Vagina (tissue), 2 donors: ENCODE results near the gene AGBL1. TPM values are rescaled to one million over a fixed set of nuclear protein-coding genes. Genes with fewer than 3 reads are reported as not detected.

ENCODE experiments used
- DNase-seq, 2 donors: peaks; one replicate each; pipeline ENCODE4 v3.0.0-alpha.2; 2017; ENCODE audit errors: extremely low spot score in 2 of 2
- H3K27ac ChIP-seq: fragments of 200-600 bp; sonication (generic); one replicate; pipeline ENCODE4 v1.5.1; 2019
- H3K27me3 ChIP-seq: fragments of 200-600 bp; sonication (generic); one replicate; pipeline ENCODE4 v1.5.1; 2019
- H3K36me3 ChIP-seq, 2 donors: fragments of 200-600 bp; sonication (generic); one replicate each; pipeline ENCODE4 v1.5.1; 2017 to 2019
- H3K4me1 ChIP-seq: fragments of 200-600 bp; sonication (generic); one replicate; pipeline ENCODE4 v1.5.1; 2019
- H3K4me3 ChIP-seq, 2 donors: fragments of 200-600 bp; sonication (generic); 1 replicate in 1 of 2; 2 replicates in 1 of 2; pipeline ENCODE4 v1.5.1; 2016 to 2019
- H3K9me3 ChIP-seq: fragments of 200-600 bp; sonication (generic); one replicate; pipeline ENCODE4 v1.5.1; 2019
- CTCF ChIP-seq, 3 experiments: fragments of 450-650 bp in 2 of 3; fragments of 200-600 bp in 1 of 3; sonication (generic) in 1 of 3; IDR thresholded peaks; one replicate each; pipeline ENCODE4 v1.5.1; 2017 to 2019; ENCODE audit warnings: antibody characterized with exemption in 3 of 3, mild to moderate bottlenecking in 2 of 3, moderate library complexity in 2 of 3
- POLR2A ChIP-seq, 2 donors: fragments of 450-650 bp; IDR thresholded peaks; one replicate each; pipeline ENCODE4 v1.6.1; 2017; ENCODE audit warnings: antibody characterized with exemption in 2 of 2, mild to moderate bottlenecking in 2 of 2, moderate library complexity in 2 of 2
- POLR2AphosphoS5 ChIP-seq, 2 donors: sonication (generic); formaldehyde crosslinking; IDR thresholded peaks; one replicate each; pipeline ENCODE4 v1.9.0; 2017; ENCODE audit warnings: antibody characterized with exemption in 2 of 2, mild to moderate bottlenecking in 2 of 2, low read depth in 1 of 2; ENCODE audit not compliant: insufficient read depth in 1 of 2
- intact Hi-C: fragments of 100-400 bp; cut with DNase I; formaldehyde crosslinking; loops from one replicate; pipeline ENCODE4 v1.15.1; 2023
- total RNA-seq: library from RNA; depleted of rRNA; stranded (reverse); fragments of >200 nt; gene quantifications from one replicate; pipeline ENCODE4 v1.2.3, GENCODE V29; 2016

Gene AGBL1
- total RNA-seq, 1 donor from 2014 or later, result not detected

- Histone ChIP-seq H3K27me3 (no peaks in the 10 kb centered on the region), H3K36me3 (no peaks in the 10 kb centered on the region), H3K4me3 (no peak overlapping the region), H3K4me1 (no peaks in the 10 kb centered on the region), H3K9me3 (no peaks in the 10 kb centered on the region), H3K27ac (no peak overlapping the region)
- no peak for DNase-seq
- no peak for TF ChIP-seq CTCF (IDR thresholded peaks at IDR 0.05)
- intact Hi-C loops, result no loop called here
These were observed 114.2 kb downstream of the AGBL1 start for GRCh38 chr15:86193716-86194380.

DNA sequence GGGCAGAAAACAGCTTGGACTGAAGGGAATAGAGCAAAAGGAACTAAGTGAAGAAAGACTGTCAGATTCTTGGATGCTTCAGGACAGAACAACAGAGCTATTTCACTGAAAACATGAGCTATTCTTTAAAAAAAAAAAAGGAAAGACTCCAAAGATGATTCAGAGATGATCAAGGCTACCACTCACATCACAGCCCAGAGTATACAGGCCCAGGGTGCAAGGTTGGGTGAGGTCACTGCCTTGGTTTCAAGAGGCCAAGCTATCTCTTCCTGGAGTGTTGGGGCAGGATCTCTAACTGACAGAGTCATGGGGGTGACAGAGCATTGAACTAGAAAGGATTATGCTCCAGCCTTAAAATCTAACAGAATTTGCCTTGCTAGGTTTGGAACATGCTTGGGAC is 118.1 kb downstream of the AGBL1 start:
- TF ChIP-seq POLR2A (IDR thresholded peaks at IDR 0.05), result no peak
- no peak for TF ChIP-seq POLR2AphosphoS5 (IDR thresholded peaks at IDR 0.05; ENCODE audit: insufficient read depth in 1 of 2, low read depth in 1 of 2)
- TF ChIP-seq CTCF (IDR thresholded peaks at IDR 0.05), result no peak

GRCh38 chr15:86199467-86200145 is 119.9 kb downstream of the AGBL1 start:
- no peaks in the 10 kb centered on the region for H3K36me3 ChIP-seq
- TF ChIP-seq POLR2AphosphoS5 (IDR thresholded peaks at IDR 0.05; ENCODE audit: insufficient read depth in 1 of 2, low read depth in 1 of 2) (no peak), CTCF (IDR thresholded peaks at IDR 0.05) (no peak), POLR2A (IDR thresholded peaks at IDR 0.05) (no peak)
- DNase-seq, result no peak
- intact Hi-C loops, result no loop called here
- no peak overlapping the region for H3K4me3 ChIP-seq
- no peaks in the 10 kb centered on the region for H3K27me3 ChIP-seq
- H3K9me3 ChIP-seq, result no peaks in the 10 kb centered on the region
- no peak overlapping the region for H3K27ac ChIP-seq
- H3K4me1 ChIP-seq, result no peaks in the 10 kb centered on the region

More for the DNA sequence above, 118.1 kb downstream of the AGBL1 start:
- Histone ChIP-seq H3K4me1 (no peaks in the 10 kb centered on the region), H3K4me3 (no peak overlapping the region), H3K36me3 (no peaks in the 10 kb centered on the region), H3K27me3 (no peaks in the 10 kb centered on the region), H3K27ac (no peak overlapping the region), H3K9me3 (no peaks in the 10 kb centered on the region)
- intact Hi-C loops, result no loop called here
- DNase-seq, result no peak

- TF ChIP-seq CTCF (IDR thresholded peaks at IDR 0.05) (no peak), POLR2AphosphoS5 (IDR thresholded peaks at IDR 0.05; ENCODE audit: insufficient read depth in 1 of 2, low read depth in 1 of 2) (no peak)
- no peaks in the 10 kb centered on the region for H3K36me3 ChIP-seq
- H3K4me3 ChIP-seq, result no peak overlapping the region
- intact Hi-C loops, result no loop called here
- H3K9me3 ChIP-seq, result no peaks in the 10 kb centered on the region
- no peak for DNase-seq
- no peaks in the 10 kb centered on the region for H3K27me3 ChIP-seq
- H3K4me1 ChIP-seq, result no peaks in the 10 kb centered on the region
- no peak overlapping the region for H3K27ac ChIP-seq
These were observed 121.8 kb downstream of the AGBL1 start for GRCh38 chr15:86201313-86202008.

- DNase-seq, result no peak
- Histone ChIP-seq H3K4me3 (no peak overlapping the region), H3K27me3 (no peaks in the 10 kb centered on the region), H3K9me3 (no peaks in the 10 kb centered on the region), H3K36me3 (no peaks in the 10 kb centered on the region), H3K27ac (no peak overlapping the region), H3K4me1 (no peaks in the 10 kb centered on the region)
- intact Hi-C loops, result no loop called here
- TF ChIP-seq POLR2A (IDR thresholded peaks at IDR 0.05) (no peak), POLR2AphosphoS5 (IDR thresholded peaks at IDR 0.05; ENCODE audit: insufficient read depth in 1 of 2, low read depth in 1 of 2) (no peak), CTCF (IDR thresholded peaks at IDR 0.05) (no peak)
These were observed 123.8 kb downstream of the AGBL1 start for GRCh38 chr15:86203462-86203861.
